A673 (cell line): ENCODE results near the gene ALOXE3. TPM values are rescaled to one million over a fixed set of nuclear protein-coding genes. Genes with fewer than 3 reads are reported as not detected.
"Not testable (repeated sequence)": the region's sequence is repeated elsewhere in the genome, so short reads cannot be mapped to it uniquely, and the experiment has no call there.

Experiments used
- BruUV-seq: library from RNA; stranded (reverse); fragments of 400-500 nt; replicated peaks from 2 replicates; lab custom pipeline; 2021; lab: Mats Ljungman, UMichigan
- CTCF ChIA-PET: fragments of 300-600 bp; sonication (Branson Sonifier 250); formaldehyde crosslinking; loops from one replicate; lab custom pipeline; 2022; ENCODE audit warnings: antibody characterized with exemption; lab: Charles Lee
- POLR2A ChIA-PET: fragments of 300-600 bp; sonication (Branson Sonifier 250); formaldehyde crosslinking; loops from one replicate; lab custom pipeline; 2022; ENCODE audit warnings: antibody characterized with exemption; ENCODE audit not compliant: low non-redundant PET; lab: Charles Lee
- DNase-seq: peaks from one replicate; pipeline ENCODE4 v3.0.0-alpha.2; 2015; ENCODE audit warnings: low spot score
- H3K27ac ChIP-seq: fragments of 200-600 bp; sonication (generic); 2 replicates; pipeline ENCODE4 v1.5.1; 2016; ENCODE audit warnings: mixed run types, low read depth, mild to moderate bottlenecking, mixed read lengths, antibody characterized with exemption, low read length; ENCODE audit not compliant: poor library complexity, severe bottlenecking
- H3K27me3 ChIP-seq: fragments of 200-600 bp; sonication (generic); replicated peaks from 2 replicates; pipeline ENCODE4 v1.6.1; 2017; ENCODE audit warnings: mixed run types, low read depth, mild to moderate bottlenecking, mixed read lengths, antibody characterized with exemption, low read length; ENCODE audit not compliant: insufficient read depth, poor library complexity
- H3K36me3 ChIP-seq: fragments of 200-600 bp; sonication (generic); 2 replicates; pipeline ENCODE4 v1.6.1; 2016; ENCODE audit warnings: mixed run types, mild to moderate bottlenecking, mixed read lengths, antibody characterized with exemption, low read length; ENCODE audit not compliant: insufficient read depth, poor library complexity, severe bottlenecking
- H3K4me1 ChIP-seq: fragments of 200-600 bp; sonication (generic); 2 replicates; pipeline ENCODE4 v1.6.1; 2017; ENCODE audit warnings: mixed run types, mild to moderate bottlenecking, mixed read lengths, antibody characterized with exemption, low read length; ENCODE audit not compliant: insufficient read depth, poor library complexity, severe bottlenecking
- H3K4me3 ChIP-seq: fragments of 200-600 bp; sonication (generic); 2 replicates; pipeline ENCODE4 v1.5.1; 2016; ENCODE audit warnings: low read depth, mixed run types, mild to moderate bottlenecking, mixed read lengths, low read length; ENCODE audit not compliant: poor library complexity, severe bottlenecking
- H3K9me3 ChIP-seq: fragments of 200-600 bp; sonication (generic); 2 replicates; pipeline ENCODE4 v1.6.1; 2016; ENCODE audit warnings: mixed run types, low read depth, mild to moderate bottlenecking, mixed read lengths, antibody characterized with exemption, low read length; ENCODE audit not compliant: poor library complexity, severe bottlenecking
- EZH2 ChIP-seq: fragments of 200-600 bp; sonication (generic); IDR thresholded peaks from 2 replicates; pipeline ENCODE4 v1.6.1; 2017; ENCODE audit warnings: borderline replicate concordance, low read depth, mild to moderate bottlenecking, mixed read lengths, antibody characterized with exemption, low read length; ENCODE audit not compliant: poor library complexity, severe bottlenecking
- intact Hi-C: fragments of 100-400 bp; cut with micrococcal nuclease; formaldehyde crosslinking; loops from one replicate; pipeline ENCODE4 v1.10.0; 2022; ENCODE audit not compliant: unreplicated experiment
- total RNA-seq: library from RNA; stranded (reverse); gene quantifications from 2 replicates; pipeline ENCODE4 v1.2.3, GENCODE V29; 2021
- TF ChIP-seq, protein P1 (sequence below): fragments of 300-800, 200-600 bp; sonication (generic); conservative IDR thresholded peaks from 2 replicates; pipeline ENCODE4 v1.5.1; 2017; ENCODE audit warnings: low read depth, mild to moderate bottlenecking, antibody characterized with exemption, low read length, moderate library complexity, mixed read lengths

The ALOXE3 gene
- total RNA-seq, 1 experiment from 2014 or later: not detected

DNA sequence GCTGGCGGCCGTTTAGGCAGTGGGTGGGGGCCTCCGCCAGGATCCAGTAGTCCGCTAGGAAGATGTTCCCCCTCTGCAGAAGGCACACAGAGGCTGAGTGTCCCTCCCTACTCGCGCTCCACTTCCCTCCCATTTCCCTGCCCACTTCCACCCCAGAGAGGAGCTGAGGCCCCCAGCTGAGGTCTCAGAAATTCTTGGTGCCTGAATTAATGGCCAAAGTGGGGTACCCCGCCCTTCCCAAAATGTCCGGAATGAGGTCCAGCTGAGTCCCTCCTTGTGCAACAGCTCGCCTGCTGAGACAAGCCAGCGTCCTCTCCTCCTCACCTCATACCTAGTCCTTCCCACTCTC, 7.9 kb downstream of the ALOXE3 start:
- H3K4me1 ChIP-seq: peaks cover 5% of the 10 kb centered on the region
- ChIA-PET POLR2A (no interaction called here), CTCF (no interaction called here)
- intact Hi-C loops: no loop called here
- DNase-seq: no peak
- no peak overlapping the region for H3K27ac ChIP-seq
- H3K27me3 ChIP-seq: no peaks in the 10 kb centered on the region
- no TSS peak for BruUV-seq
- no peaks in the 10 kb centered on the region for H3K9me3 ChIP-seq
- TF ChIP-seq, protein P1, sequence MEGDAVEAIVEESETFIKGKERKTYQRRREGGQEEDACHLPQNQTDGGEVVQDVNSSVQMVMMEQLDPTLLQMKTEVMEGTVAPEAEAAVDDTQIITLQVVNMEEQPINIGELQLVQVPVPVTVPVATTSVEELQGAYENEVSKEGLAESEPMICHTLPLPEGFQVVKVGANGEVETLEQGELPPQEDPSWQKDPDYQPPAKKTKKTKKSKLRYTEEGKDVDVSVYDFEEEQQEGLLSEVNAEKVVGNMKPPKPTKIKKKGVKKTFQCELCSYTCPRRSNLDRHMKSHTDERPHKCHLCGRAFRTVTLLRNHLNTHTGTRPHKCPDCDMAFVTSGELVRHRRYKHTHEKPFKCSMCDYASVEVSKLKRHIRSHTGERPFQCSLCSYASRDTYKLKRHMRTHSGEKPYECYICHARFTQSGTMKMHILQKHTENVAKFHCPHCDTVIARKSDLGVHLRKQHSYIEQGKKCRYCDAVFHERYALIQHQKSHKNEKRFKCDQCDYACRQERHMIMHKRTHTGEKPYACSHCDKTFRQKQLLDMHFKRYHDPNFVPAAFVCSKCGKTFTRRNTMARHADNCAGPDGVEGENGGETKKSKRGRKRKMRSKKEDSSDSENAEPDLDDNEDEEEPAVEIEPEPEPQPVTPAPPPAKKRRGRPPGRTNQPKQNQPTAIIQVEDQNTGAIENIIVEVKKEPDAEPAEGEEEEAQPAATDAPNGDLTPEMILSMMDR: no peak
- no peak for TF ChIP-seq EZH2
- peak overlapping the region; percentile 46 for H3K4me3 ChIP-seq
- H3K36me3 ChIP-seq: no peaks in the 10 kb centered on the region

DNA sequence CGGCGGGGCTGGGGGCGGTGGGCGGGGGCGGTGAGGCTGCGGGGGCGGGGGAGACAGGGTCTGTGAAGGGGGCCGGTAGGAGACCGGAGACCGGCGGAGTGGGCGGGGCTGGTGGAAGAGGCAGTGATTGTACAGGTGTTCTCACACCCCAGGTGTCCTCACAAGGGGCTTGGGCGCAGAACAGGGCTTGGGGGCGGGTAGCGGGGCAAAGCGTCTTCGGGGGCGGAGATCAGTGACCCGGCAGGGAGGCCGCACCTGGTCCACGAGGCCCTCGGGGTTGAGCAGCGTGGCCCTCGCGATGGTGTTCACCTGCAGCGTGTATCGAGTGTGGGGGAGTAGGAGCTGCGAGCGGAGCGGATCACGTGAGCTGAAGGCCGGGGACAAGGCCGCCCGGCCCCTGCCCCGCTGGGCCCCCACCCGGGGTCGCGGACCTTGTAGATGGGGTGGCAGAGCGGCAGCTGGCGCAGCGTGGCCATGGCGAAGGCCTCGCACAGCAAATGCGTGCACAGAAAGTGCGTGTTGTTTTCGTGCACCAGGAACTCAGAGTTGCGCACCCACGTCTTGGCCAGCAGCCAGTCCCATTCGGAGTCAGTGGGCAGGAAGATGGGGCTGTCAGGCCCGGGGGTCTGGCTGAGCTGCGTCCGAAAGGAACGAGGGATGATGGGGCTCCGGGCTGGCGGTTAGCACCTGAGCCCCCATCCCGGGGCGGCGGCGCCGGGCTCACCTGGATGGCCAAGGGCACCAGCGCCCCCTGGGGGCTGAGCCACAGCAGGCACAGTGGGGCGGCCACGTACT, 8.5 kb downstream of the ALOXE3 start:
- BruUV-seq: no TSS peak
- Histone ChIP-seq H3K36me3 (no peaks in the 10 kb centered on the region), H3K27me3 (no peaks in the 10 kb centered on the region), H3K9me3 (no peaks in the 10 kb centered on the region), H3K27ac (no peak overlapping the region), H3K4me1 (peaks cover 5% of the 10 kb centered on the region), H3K4me3 (peak overlapping the region; percentile 46)
- peak; percentile 55 for DNase-seq
- intact Hi-C loops: no loop called here
- CTCF ChIA-PET: interaction anchor here (1.1 kb wide), 1 partner anchor 35 kb away, joined by 5 read pairs; no protein-coding TSS in a partner anchor
- POLR2A ChIA-PET: no interaction called here
- no peak for TF ChIP-seq EZH2
- TF ChIP-seq, protein P1: peak; percentile 97

DNA sequence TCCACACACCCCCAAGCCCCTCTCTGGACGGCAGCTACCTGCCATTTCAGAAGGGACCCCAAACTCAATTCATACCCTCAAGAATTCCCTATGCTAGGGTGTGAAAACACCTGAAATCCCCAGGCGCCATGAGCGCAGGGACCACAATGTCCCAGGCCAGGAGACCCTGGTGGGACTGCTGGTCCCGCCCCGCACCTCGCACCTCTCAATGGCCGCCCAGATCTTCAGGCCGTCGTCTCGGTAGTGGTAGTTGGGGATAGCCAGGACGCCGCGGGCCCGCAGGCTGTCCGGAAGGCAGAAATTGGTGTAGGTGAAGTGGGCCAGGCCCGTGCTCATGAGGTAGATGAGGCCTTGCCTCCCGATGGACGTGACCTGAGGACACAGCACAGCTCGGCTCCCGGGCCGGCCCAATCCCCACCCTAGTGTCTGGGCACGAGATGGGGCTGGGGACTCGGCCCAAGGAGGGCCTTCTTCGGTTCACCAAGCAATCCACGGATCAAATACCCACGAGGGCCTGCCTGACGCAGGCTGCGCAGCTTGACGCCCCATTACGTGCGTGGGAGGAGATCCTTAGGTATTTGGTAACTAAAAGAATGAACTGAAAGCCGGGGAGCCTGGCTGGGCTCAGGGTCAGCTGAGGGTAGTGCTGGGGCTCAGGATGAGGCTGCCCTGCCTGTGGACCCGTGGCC, 9.2 kb downstream of the ALOXE3 start:
- intact Hi-C loops: no loop called here
- ChIA-PET POLR2A (no interaction called here), CTCF (interaction anchor here (1.1 kb wide), 1 partner anchor 34 kb away, joined by 5 read pairs; no protein-coding TSS in a partner anchor)
- no TSS peak for BruUV-seq
- Histone ChIP-seq H3K4me3 (no peak overlapping the region), H3K27me3 (no peaks in the 10 kb centered on the region), H3K36me3 (no peaks in the 10 kb centered on the region), H3K9me3 (no peaks in the 10 kb centered on the region), H3K27ac (no peak overlapping the region), H3K4me1 (peaks cover 5% of the 10 kb centered on the region)
- no peak for DNase-seq
- TF ChIP-seq EZH2: no peak
- TF ChIP-seq, protein P1: no peak

DNA sequence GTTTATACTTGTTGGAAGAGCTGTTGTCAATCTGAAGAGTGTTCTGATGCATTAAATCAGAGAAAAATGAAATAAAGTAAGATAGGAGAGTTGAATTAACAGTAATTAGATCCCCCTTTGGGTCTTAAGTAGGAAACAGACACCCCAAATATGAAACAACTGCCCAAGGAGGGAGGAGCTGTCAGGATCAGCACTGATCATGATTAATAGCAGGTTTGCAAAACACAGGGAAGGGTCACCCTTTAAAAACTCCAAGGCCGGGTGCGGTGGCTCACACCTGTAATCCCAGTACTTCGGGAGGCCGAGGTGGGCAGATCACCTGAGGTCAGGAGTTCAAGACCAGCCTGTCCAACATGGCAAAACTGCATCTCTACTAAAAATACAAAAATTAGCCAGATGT, 11.3 kb downstream of the ALOXE3 start:
- POLR2A ChIA-PET, H3K36me3 ChIP-seq, H3K4me1 ChIP-seq, H3K9me3 ChIP-seq, intact Hi-C loops, H3K27ac ChIP-seq, BruUV-seq, CTCF ChIA-PET, H3K27me3 ChIP-seq, DNase-seq, H3K4me3 ChIP-seq: not testable (repeated sequence)
